Measurements from ENCODE around the gene CSNK1E. TPM values are rescaled to one million over a fixed set of nuclear protein-coding genes. Genes with fewer than 3 reads are reported as not detected.

Gene CSNK1E
- total and polyA plus RNA-seq, 2 experiments from 2014 or later, result 85.8 to 123 TPM

- peaks cover 56% of the 10 kb centered on the region for H4K20me1 ChIP-seq (ENCODE audit: insufficient read depth, poor library complexity, severe bottlenecking)
- H3K27me3 ChIP-seq, result no peaks in the 10 kb centered on the region
- H3K9me2 ChIP-seq (replicated peaks; ENCODE audit: insufficient read depth), result no peaks in the 10 kb centered on the region
- peak overlapping the region; percentile 21 for H3K27ac ChIP-seq
- DNase-seq (ENCODE audit: low spot score), result no peak
- TF ChIP-seq CTCF (IDR thresholded peaks at IDR 0.05; ENCODE audit: poor library complexity) (no peak), EZH2 (IDR thresholded peaks at IDR 0.05; ENCODE audit: borderline replicate concordance) (no peak), EZH2phosphoT487 (IDR thresholded peaks at IDR 0.05; ENCODE audit: low read depth, severe bottlenecking, unreplicated experiment) (no peak)
- 92% methylated on average over 7 of the region's 7 CpGs for WGBS (ENCODE audit: low lambda C conversion rate, missing lambda C conversion rate)
- H3K4me2 ChIP-seq, result peak overlapping the region; percentile 95
- no peaks in the 10 kb centered on the region for H3K9me3 ChIP-seq (ENCODE audit: low read depth)
- no peak overlapping the region for H2AFZ ChIP-seq
- no peaks in the 10 kb centered on the region for H3K36me3 ChIP-seq (replicated peaks; ENCODE audit: insufficient read depth, low read depth)
- H3K4me3 ChIP-seq, result no peak overlapping the region
- H3K79me2 ChIP-seq, result peaks cover 73% of the 10 kb centered on the region
- peaks cover 38% of the 10 kb centered on the region for H3K4me1 ChIP-seq (ENCODE audit: insufficient read depth)
These were observed 46.1 kb downstream of the CSNK1E start for GRCh38 chr22:38271101-38271500.

GRCh38 chr22:38270091-38270992, 46.9 kb downstream of the CSNK1E start:
- Histone ChIP-seq H3K79me2 (peaks cover 81% of the 10 kb centered on the region), H3K27me3 (no peaks in the 10 kb centered on the region), H4K20me1 (ENCODE audit: insufficient read depth, poor library complexity, severe bottlenecking) (peaks cover 63% of the 10 kb centered on the region), H3K4me1 (ENCODE audit: insufficient read depth) (peaks cover 41% of the 10 kb centered on the region), H2AFZ (no peak overlapping the region), H3K36me3 (replicated peaks; ENCODE audit: insufficient read depth, low read depth) (no peaks in the 10 kb centered on the region), H3K4me3 (no peak overlapping the region), H3K9me3 (ENCODE audit: low read depth) (no peaks in the 10 kb centered on the region), H3K9me2 (replicated peaks; ENCODE audit: insufficient read depth) (no peaks in the 10 kb centered on the region), H3K27ac (peak overlapping the region; percentile 21), H3K4me2 (peak overlapping the region; percentile 95)
- DNase-seq (ENCODE audit: low spot score), result no peak
- no peak for TF ChIP-seq EZH2phosphoT487 (IDR thresholded peaks at IDR 0.05; ENCODE audit: low read depth, severe bottlenecking, unreplicated experiment)
- TF ChIP-seq CTCF (IDR thresholded peaks at IDR 0.05; ENCODE audit: poor library complexity), result no peak
- TF ChIP-seq EZH2 (IDR thresholded peaks at IDR 0.05; ENCODE audit: borderline replicate concordance), result no peak
- WGBS (ENCODE audit: low lambda C conversion rate, missing lambda C conversion rate), result 66% methylated on average over 13 of the region's 13 CpGs

- Histone ChIP-seq H3K9me2 (replicated peaks; ENCODE audit: insufficient read depth) (no peaks in the 10 kb centered on the region), H3K36me3 (replicated peaks; ENCODE audit: insufficient read depth, low read depth) (no peaks in the 10 kb centered on the region), H3K27ac (no peak overlapping the region), H4K20me1 (ENCODE audit: insufficient read depth, poor library complexity, severe bottlenecking) (peaks cover 72% of the 10 kb centered on the region), H3K9me3 (ENCODE audit: low read depth) (no peaks in the 10 kb centered on the region), H3K4me1 (ENCODE audit: insufficient read depth) (peaks cover 37% of the 10 kb centered on the region), H3K4me3 (no peak overlapping the region), H2AFZ (no peak overlapping the region), H3K4me2 (no peak overlapping the region), H3K27me3 (no peaks in the 10 kb centered on the region), H3K79me2 (peaks cover 90% of the 10 kb centered on the region)
- DNase-seq (ENCODE audit: low spot score), result no peak
- TF ChIP-seq EZH2phosphoT487 (IDR thresholded peaks at IDR 0.05; ENCODE audit: low read depth, severe bottlenecking, unreplicated experiment), result no peak
- no peak for TF ChIP-seq EZH2 (IDR thresholded peaks at IDR 0.05; ENCODE audit: borderline replicate concordance)
- TF ChIP-seq CTCF (IDR thresholded peaks at IDR 0.05; ENCODE audit: poor library complexity), result no peak
- 98% methylated on average over 7 of the region's 7 CpGs for WGBS (ENCODE audit: low lambda C conversion rate, missing lambda C conversion rate)
These were observed 47.8 kb downstream of the CSNK1E start for GRCh38 chr22:38269466-38269865.
